GM12878 (cell line): ENCODE measurements around the gene KIF11. TPM values are rescaled to one million over a fixed set of nuclear protein-coding genes. Genes with fewer than 3 reads are reported as not detected.

Source experiments
- BHLHE40 ChIP-seq, 2 experiments: fragments of 450-650 bp in 1 of 2; IDR thresholded peaks; 2 replicates each; pipeline ENCODE4 v1.6.1; 2011 to 2017; ENCODE audit warnings: low read depth in 2 of 2, borderline replicate concordance in 1 of 2, improper control_type of control experiment in 1 of 2, low read length in 1 of 2, mild to moderate bottlenecking in 1 of 2
- CHD2 ChIP-seq: IDR thresholded peaks from 2 replicates; pipeline ENCODE4 v1.6.1; 2011; ENCODE audit warnings: low read depth, low read length, improper control_type of control experiment, borderline replicate concordance
- NFYA ChIP-seq: IDR thresholded peaks from 2 replicates; pipeline ENCODE4 v1.6.1; 2011; ENCODE audit warnings: low read depth, mild to moderate bottlenecking, low read length, improper control_type of control experiment, borderline replicate concordance
- SPI1 ChIP-seq: IDR thresholded peaks from 2 replicates; pipeline ENCODE4 v1.6.1; 2011; ENCODE audit warnings: low read depth, mild to moderate bottlenecking, low read length, moderate library complexity, borderline replicate concordance; ENCODE audit not compliant: insufficient read depth
- WRNIP1 ChIP-seq: IDR thresholded peaks from 2 replicates; pipeline ENCODE4 v1.6.1; 2011; ENCODE audit warnings: low read depth, low read length, improper control_type of control experiment, borderline replicate concordance
- ZNF274 ChIP-seq: IDR thresholded peaks from one replicate; pipeline ENCODE4 v1.8.0; 2011; ENCODE audit not compliant: insufficient read length, insufficient read depth
- polyA plus RNA-seq, 11 experiments: library from polyadenylated mRNA; depleted of rRNA in 4 of 11; unstranded in 6 of 11; stranded (reverse) in 5 of 11; fragments of >200 nt; fragmentation: Nextera tagmentation in 4 of 11; fragmentation: Illumina TruSeq in 1 of 11; extraction: Ambion mirVana in 4 of 11; extraction: Trizol in 1 of 11; gene quantifications; 1 replicate in 1 of 11; 2 replicates in 10 of 11; pipeline versions ENCODE4 v1.2.1 to v1.2.3, GENCODE V29; 2011 to 2016; ENCODE audit warnings: inconsistent platforms in 2 of 11, missing spikeins in 2 of 11, low read depth in 1 of 11
- total RNA-seq, 4 experiments: library from RNA; depleted of rRNA in 3 of 4; stranded (reverse); fragments of >200 nt in 3 of 4; fragmentation: Illumina TruSeq in 1 of 4; extraction: Trizol in 1 of 4; gene quantifications; 2 replicates each; pipeline versions ENCODE4 v1.2.1 to v1.2.3, GENCODE V29; 2013 to 2021
- TF ChIP-seq, protein P1 (sequence below), 3 experiments: IDR thresholded peaks in 2 of 3; conservative IDR thresholded peaks in 1 of 3; 2 replicates each; pipeline ENCODE4 v1.5.1; 2011; ENCODE audit warnings: low read depth in 3 of 3, low read length in 3 of 3, mild to moderate bottlenecking in 3 of 3, control low read depth in 2 of 3, moderate library complexity in 2 of 3, inconsistent platforms in 1 of 3, mixed read lengths in 1 of 3; ENCODE audit not compliant: control insufficient read depth in 2 of 3, insufficient read depth in 1 of 3; ENCODE audit errors: extremely low read depth in 1 of 3
- TF ChIP-seq, protein P2 (sequence below): fragments of 450-650 bp; formaldehyde crosslinking; IDR thresholded peaks from 2 replicates; pipeline ENCODE4 v1.5.0; 2022; ENCODE audit warnings: mild to moderate bottlenecking, missing genetic modification characterization
- TF ChIP-seq, protein P3 (sequence below): fragments of 450-650 bp; formaldehyde crosslinking; IDR thresholded peaks from 2 replicates; pipeline ENCODE4 v1.4.0; 2022; ENCODE audit warnings: mild to moderate bottlenecking, moderate library complexity
- TF ChIP-seq, protein P4 (sequence below): IDR thresholded peaks from 2 replicates; pipeline ENCODE4 v1.6.1; 2012; ENCODE audit warnings: improper control_type of control experiment, low read depth, low read length; ENCODE audit not compliant: insufficient replicate concordance
- TF ChIP-seq, protein P5 (sequence below): fragments of 450-650 bp; IDR thresholded peaks from 2 replicates; pipeline ENCODE4 v1.6.1; 2017; ENCODE audit warnings: low read depth, mild to moderate bottlenecking, moderate library complexity

KIF11 gene
- total and polyA plus RNA-seq, 10 of the 15 experiments (the other 5 are each of a cell fraction or from before 2014, with no cell fraction given) = 14.1 to 79.8 (median 41.9) TPM

DNA sequence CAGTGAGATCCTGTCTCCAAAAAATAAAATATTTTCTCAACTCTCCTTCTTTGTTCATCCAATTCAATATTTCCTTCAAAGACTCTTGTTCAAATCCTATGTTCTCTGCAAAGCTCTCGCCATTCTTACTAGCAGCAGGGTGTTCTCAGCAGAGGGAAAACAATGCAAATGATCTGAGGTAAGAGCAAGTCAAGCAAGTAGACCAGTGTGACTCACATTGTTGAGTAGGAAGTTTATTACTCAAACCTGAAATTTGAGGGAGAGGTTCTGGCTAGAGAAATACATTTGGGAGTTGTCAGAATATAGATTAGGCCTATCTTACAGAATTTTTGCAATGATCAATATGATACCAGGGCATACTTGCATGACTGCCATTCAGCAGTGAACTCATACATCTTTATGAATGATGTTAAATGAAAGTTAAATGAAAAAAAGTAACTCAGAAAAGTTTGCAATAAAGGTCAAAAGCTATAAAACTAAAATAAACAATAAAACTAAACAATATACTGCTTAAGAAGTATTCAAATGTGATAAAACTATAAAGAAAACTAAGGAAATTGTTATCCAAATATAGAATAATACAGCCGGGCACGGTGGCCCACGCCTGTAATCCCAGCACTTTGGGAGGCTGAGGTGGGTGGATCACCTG is 24.9 kb upstream of the KIF11 start (continued):
- TF ChIP-seq, protein P1, sequence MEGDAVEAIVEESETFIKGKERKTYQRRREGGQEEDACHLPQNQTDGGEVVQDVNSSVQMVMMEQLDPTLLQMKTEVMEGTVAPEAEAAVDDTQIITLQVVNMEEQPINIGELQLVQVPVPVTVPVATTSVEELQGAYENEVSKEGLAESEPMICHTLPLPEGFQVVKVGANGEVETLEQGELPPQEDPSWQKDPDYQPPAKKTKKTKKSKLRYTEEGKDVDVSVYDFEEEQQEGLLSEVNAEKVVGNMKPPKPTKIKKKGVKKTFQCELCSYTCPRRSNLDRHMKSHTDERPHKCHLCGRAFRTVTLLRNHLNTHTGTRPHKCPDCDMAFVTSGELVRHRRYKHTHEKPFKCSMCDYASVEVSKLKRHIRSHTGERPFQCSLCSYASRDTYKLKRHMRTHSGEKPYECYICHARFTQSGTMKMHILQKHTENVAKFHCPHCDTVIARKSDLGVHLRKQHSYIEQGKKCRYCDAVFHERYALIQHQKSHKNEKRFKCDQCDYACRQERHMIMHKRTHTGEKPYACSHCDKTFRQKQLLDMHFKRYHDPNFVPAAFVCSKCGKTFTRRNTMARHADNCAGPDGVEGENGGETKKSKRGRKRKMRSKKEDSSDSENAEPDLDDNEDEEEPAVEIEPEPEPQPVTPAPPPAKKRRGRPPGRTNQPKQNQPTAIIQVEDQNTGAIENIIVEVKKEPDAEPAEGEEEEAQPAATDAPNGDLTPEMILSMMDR (IDR thresholded peaks at IDR 0.05 in 2 of 3, conservative IDR thresholded peaks at IDR 0.05 in 1 of 3; ENCODE audit: control insufficient read depth in 2 of 3, extremely low read depth in 1 of 3, insufficient read depth in 1 of 3, low read depth in 3 of 3, low read length in 3 of 3) = no peak
- no peak for TF ChIP-seq SPI1
- TF ChIP-seq, protein P2, sequence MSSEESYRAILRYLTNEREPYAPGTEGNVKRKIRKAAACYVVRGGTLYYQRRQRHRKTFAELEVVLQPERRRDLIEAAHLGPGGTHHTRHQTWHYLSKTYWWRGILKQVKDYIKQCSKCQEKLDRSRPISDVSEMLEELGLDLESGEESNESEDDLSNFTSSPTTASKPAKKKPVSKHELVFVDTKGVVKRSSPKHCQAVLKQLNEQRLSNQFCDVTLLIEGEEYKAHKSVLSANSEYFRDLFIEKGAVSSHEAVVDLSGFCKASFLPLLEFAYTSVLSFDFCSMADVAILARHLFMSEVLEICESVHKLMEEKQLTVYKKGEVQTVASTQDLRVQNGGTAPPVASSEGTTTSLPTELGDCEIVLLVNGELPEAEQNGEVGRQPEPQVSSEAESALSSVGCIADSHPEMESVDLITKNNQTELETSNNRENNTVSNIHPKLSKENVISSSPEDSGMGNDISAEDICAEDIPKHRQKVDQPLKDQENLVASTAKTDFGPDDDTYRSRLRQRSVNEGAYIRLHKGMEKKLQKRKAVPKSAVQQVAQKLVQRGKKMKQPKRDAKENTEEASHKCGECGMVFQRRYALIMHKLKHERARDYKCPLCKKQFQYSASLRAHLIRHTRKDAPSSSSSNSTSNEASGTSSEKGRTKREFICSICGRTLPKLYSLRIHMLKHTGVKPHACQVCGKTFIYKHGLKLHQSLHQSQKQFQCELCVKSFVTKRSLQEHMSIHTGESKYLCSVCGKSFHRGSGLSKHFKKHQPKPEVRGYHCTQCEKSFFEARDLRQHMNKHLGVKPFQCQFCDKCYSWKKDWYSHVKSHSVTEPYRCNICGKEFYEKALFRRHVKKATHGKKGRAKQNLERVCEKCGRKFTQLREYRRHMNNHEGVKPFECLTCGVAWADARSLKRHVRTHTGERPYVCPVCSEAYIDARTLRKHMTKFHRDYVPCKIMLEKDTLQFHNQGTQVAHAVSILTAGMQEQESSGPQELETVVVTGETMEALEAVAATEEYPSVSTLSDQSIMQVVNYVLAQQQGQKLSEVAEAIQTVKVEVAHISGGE = no peak
- TF ChIP-seq, protein P3, sequence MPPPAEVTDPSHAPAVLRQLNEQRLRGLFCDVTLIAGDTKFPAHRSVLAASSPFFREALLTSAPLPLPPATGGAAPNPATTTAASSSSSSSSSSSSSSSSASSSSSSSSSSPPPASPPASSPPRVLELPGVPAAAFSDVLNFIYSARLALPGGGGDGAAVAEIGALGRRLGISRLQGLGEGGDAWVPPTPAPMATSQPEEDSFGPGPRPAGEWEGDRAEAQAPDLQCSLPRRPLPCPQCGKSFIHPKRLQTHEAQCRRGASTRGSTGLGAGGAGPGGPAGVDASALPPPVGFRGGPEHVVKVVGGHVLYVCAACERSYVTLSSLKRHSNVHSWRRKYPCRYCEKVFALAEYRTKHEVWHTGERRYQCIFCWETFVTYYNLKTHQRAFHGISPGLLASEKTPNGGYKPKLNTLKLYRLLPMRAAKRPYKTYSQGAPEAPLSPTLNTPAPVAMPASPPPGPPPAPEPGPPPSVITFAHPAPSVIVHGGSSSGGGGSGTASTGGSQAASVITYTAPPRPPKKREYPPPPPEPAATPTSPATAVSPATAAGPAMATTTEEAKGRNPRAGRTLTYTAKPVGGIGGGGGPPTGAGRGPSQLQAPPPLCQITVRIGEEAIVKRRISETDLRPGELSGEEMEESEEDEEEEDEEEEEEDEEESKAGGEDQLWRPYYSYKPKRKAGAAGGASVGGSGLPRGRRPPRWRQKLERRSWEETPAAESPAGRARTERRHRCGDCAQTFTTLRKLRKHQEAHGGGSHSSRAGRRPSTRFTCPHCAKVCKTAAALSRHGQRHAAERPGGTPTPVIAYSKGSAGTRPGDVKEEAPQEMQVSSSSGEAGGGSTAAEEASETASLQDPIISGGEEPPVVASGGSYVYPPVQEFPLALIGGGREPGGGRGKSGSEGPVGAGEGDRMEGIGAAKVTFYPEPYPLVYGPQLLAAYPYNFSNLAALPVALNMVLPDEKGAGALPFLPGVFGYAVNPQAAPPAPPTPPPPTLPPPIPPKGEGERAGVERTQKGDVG (CRISPR knock-in tag) = no peak
- TF ChIP-seq, protein P4, sequence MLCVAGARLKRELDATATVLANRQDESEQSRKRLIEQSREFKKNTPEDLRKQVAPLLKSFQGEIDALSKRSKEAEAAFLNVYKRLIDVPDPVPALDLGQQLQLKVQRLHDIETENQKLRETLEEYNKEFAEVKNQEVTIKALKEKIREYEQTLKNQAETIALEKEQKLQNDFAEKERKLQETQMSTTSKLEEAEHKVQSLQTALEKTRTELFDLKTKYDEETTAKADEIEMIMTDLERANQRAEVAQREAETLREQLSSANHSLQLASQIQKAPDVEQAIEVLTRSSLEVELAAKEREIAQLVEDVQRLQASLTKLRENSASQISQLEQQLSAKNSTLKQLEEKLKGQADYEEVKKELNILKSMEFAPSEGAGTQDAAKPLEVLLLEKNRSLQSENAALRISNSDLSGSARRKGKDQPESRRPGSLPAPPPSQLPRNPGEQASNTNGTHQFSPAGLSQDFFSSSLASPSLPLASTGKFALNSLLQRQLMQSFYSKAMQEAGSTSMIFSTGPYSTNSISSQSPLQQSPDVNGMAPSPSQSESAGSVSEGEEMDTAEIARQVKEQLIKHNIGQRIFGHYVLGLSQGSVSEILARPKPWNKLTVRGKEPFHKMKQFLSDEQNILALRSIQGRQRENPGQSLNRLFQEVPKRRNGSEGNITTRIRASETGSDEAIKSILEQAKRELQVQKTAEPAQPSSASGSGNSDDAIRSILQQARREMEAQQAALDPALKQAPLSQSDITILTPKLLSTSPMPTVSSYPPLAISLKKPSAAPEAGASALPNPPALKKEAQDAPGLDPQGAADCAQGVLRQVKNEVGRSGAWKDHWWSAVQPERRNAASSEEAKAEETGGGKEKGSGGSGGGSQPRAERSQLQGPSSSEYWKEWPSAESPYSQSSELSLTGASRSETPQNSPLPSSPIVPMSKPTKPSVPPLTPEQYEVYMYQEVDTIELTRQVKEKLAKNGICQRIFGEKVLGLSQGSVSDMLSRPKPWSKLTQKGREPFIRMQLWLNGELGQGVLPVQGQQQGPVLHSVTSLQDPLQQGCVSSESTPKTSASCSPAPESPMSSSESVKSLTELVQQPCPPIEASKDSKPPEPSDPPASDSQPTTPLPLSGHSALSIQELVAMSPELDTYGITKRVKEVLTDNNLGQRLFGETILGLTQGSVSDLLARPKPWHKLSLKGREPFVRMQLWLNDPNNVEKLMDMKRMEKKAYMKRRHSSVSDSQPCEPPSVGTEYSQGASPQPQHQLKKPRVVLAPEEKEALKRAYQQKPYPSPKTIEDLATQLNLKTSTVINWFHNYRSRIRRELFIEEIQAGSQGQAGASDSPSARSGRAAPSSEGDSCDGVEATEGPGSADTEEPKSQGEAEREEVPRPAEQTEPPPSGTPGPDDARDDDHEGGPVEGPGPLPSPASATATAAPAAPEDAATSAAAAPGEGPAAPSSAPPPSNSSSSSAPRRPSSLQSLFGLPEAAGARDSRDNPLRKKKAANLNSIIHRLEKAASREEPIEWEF = no peak
- TF ChIP-seq ZNF274 = no peak
- no peak for TF ChIP-seq CHD2
- TF ChIP-seq WRNIP1 = no peak
- TF ChIP-seq, protein P5, sequence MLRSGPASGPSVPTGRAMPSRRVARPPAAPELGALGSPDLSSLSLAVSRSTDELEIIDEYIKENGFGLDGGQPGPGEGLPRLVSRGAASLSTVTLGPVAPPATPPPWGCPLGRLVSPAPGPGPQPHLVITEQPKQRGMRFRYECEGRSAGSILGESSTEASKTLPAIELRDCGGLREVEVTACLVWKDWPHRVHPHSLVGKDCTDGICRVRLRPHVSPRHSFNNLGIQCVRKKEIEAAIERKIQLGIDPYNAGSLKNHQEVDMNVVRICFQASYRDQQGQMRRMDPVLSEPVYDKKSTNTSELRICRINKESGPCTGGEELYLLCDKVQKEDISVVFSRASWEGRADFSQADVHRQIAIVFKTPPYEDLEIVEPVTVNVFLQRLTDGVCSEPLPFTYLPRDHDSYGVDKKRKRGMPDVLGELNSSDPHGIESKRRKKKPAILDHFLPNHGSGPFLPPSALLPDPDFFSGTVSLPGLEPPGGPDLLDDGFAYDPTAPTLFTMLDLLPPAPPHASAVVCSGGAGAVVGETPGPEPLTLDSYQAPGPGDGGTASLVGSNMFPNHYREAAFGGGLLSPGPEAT = no peak
- TF ChIP-seq NFYA = no peak
- TF ChIP-seq BHLHE40 (IDR thresholded peaks at IDR 0.05; ENCODE audit: borderline replicate concordance in 1 of 2, low read depth in 2 of 2, low read length in 1 of 2) = no peak
